OCI-LY7 (cell line): Measurements from ENCODE around the gene DNAAF2. TPM values are rescaled to one million over a fixed set of nuclear protein-coding genes. Genes with fewer than 3 reads are reported as not detected.

Source experiments
- BruUV-seq: library from RNA; stranded (reverse); fragments of 400-500 nt; replicated peaks from 2 replicates; lab custom pipeline; 2021; lab: Mats Ljungman, UMichigan
- CTCF ChIA-PET: fragments of 300-600 bp; sonication (Branson Sonifier 250); formaldehyde crosslinking; loops from one replicate; lab custom pipeline; 2022; ENCODE audit warnings: antibody characterized with exemption; ENCODE audit not compliant: unreplicated experiment; lab: Charles Lee
- POLR2A ChIA-PET: fragments of 300-600 bp; sonication (Branson Sonifier 250); formaldehyde crosslinking; loops from one replicate; lab custom pipeline; 2022; ENCODE audit warnings: antibody characterized with exemption; lab: Charles Lee
- DNase-seq: peaks from one replicate; pipeline ENCODE4 v3.0.0-alpha.2; 2015; ENCODE audit warnings: low spot score
- H2AFZ ChIP-seq: fragments of 200-600 bp; sonication (generic), shearing (Covaris generic); 2 replicates; pipeline ENCODE4 v1.6.1; 2014; ENCODE audit warnings: mild to moderate bottlenecking, antibody characterized with exemption, low read length, moderate library complexity
- H3K27ac ChIP-seq: fragments of 200-600 bp; sonication (generic); 2 replicates; pipeline ENCODE4 v1.5.1; 2014; ENCODE audit warnings: mixed run types, low read depth, mild to moderate bottlenecking, moderate library complexity, low read length, inconsistent platforms; ENCODE audit not compliant: poor library complexity, severe bottlenecking
- H3K36me3 ChIP-seq: fragments of 200-600 bp; sonication (generic); 2 replicates; pipeline ENCODE4 v1.6.1; 2014; ENCODE audit warnings: mild to moderate bottlenecking, antibody characterized with exemption, low read length, moderate library complexity, mixed read lengths; ENCODE audit not compliant: insufficient read depth
- H3K4me1 ChIP-seq: fragments of 200-600 bp; sonication (generic); 2 replicates; pipeline ENCODE4 v1.5.1; 2014; ENCODE audit warnings: mild to moderate bottlenecking, low read length; ENCODE audit not compliant: insufficient read depth, poor library complexity, severe bottlenecking
- H3K4me2 ChIP-seq: fragments of 200-600 bp; sonication (generic); 2 replicates; pipeline ENCODE4 v1.6.1; 2014; ENCODE audit warnings: mild to moderate bottlenecking, low read length
- H3K4me3 ChIP-seq: fragments of 200-600 bp; sonication (generic); 2 replicates; pipeline ENCODE4 v1.5.1; 2014; ENCODE audit warnings: mild to moderate bottlenecking, low read depth, low read length; ENCODE audit not compliant: poor library complexity, severe bottlenecking
- H3K79me2 ChIP-seq: fragments of 200-600 bp; sonication (generic); 2 replicates; pipeline ENCODE4 v1.6.1; 2016; ENCODE audit warnings: low read depth, mild to moderate bottlenecking, low read length, moderate library complexity, mixed read lengths; ENCODE audit not compliant: insufficient read depth
- H3K9me2 ChIP-seq: fragments of 200-600 bp; sonication (generic); 2 replicates; pipeline ENCODE4 v1.6.1; 2016; ENCODE audit warnings: mild to moderate bottlenecking, low read length, mixed read lengths; ENCODE audit not compliant: insufficient read depth
- H3K9me3 ChIP-seq: fragments of 200-600 bp; sonication (generic); 2 replicates; pipeline ENCODE4 v1.6.1; 2014; ENCODE audit warnings: mild to moderate bottlenecking, mixed run types, low read length, mixed read lengths
- H4K20me1 ChIP-seq: fragments of 200-600 bp; sonication (generic); 2 replicates; pipeline ENCODE4 v1.6.1; 2014; ENCODE audit warnings: mild to moderate bottlenecking, antibody characterized with exemption, low read length, moderate library complexity, mixed read lengths; ENCODE audit not compliant: insufficient read depth
- CTCF ChIP-seq: fragments of 200-600 bp; sonication (generic); conservative IDR thresholded peaks from 2 replicates; pipeline ENCODE4 v1.5.1; 2014; ENCODE audit warnings: mild to moderate bottlenecking, antibody characterized with exemption, low read length, moderate library complexity, mixed read lengths
- EZH2phosphoT487 ChIP-seq: fragments of 200-600 bp; sonication (generic); IDR thresholded peaks from 2 replicates; pipeline ENCODE4 v1.6.1; 2018; ENCODE audit warnings: low read depth, borderline replicate concordance, mild to moderate bottlenecking, mixed run types, antibody characterized with exemption, low read length, moderate library complexity, mixed read lengths
- intact Hi-C: fragments of 100-400 bp; cut with micrococcal nuclease; formaldehyde crosslinking; loops from one replicate; pipeline ENCODE4 v1.10.0; 2022; ENCODE audit not compliant: unreplicated experiment
- total RNA-seq, 2 experiments: library from RNA; depleted of rRNA in 1 of 2; stranded (reverse); fragments of >200 nt in 1 of 2; shearing (Covaris generic) in 1 of 2; gene quantifications; 2 replicates each; pipeline ENCODE4 v1.2.3, GENCODE V29; 2014 to 2022

The DNAAF2 gene
- total RNA-seq, 2 experiments from 2014 or later, result 9.7 to 14.7 TPM

- no peak overlapping the region for H2AFZ ChIP-seq
- peaks cover 73% of the 10 kb centered on the region for H3K79me2 ChIP-seq
- CTCF ChIA-PET, result no interaction called here
Observed at GRCh38 chr14:49615776-49616175, 19.3 kb downstream of the DNAAF2 start.

GRCh38 chr14:49614196-49614595 is 20.8 kb downstream of the DNAAF2 start:
- ChIA-PET POLR2A (no interaction called here), CTCF (no interaction called here)
- H3K4me2 ChIP-seq, result no peak overlapping the region
- intact Hi-C loops, result no loop called here
- peaks cover 10% of the 10 kb centered on the region; the same call in 1 of the 2 replicates for H4K20me1 ChIP-seq
- H3K36me3 ChIP-seq, result peaks cover 95% of the 10 kb centered on the region
- H3K79me2 ChIP-seq, result peaks cover 75% of the 10 kb centered on the region
- no peak overlapping the region for H3K4me3 ChIP-seq
- no peaks in the 10 kb centered on the region for H3K9me2 ChIP-seq
- no peaks in the 10 kb centered on the region for H3K9me3 ChIP-seq
- TF ChIP-seq EZH2phosphoT487, result no peak
- TF ChIP-seq CTCF, result no peak
- no TSS peak for BruUV-seq
- no peak for DNase-seq
- H3K4me1 ChIP-seq, result peaks cover 25% of the 10 kb centered on the region
- H2AFZ ChIP-seq, result no peak overlapping the region
- no peak overlapping the region for H3K27ac ChIP-seq

More at GRCh38 chr14:49615776-49616175, 19.3 kb downstream of the DNAAF2 start:
- no TSS peak for BruUV-seq
- Histone ChIP-seq H3K4me3 (no peak overlapping the region), H4K20me1 (peaks cover 15% of the 10 kb centered on the region; the same call in 1 of the 2 replicates), H3K4me1 (peaks cover 25% of the 10 kb centered on the region), H3K4me2 (no peak overlapping the region), H3K9me2 (no peaks in the 10 kb centered on the region), H3K36me3 (peaks cover 86% of the 10 kb centered on the region), H3K9me3 (no peaks in the 10 kb centered on the region), H3K27ac (no peak overlapping the region)
- no peak for DNase-seq
- POLR2A ChIA-PET, result interaction anchor here (0.6 kb wide), 2 partner anchors 10 to 637 kb away, joined by 3 to 5 read pairs; no protein-coding TSS in a partner anchor
- TF ChIP-seq EZH2phosphoT487 (no peak), CTCF (no peak)
- intact Hi-C loops, result no loop called here

- TF ChIP-seq CTCF (no peak), EZH2phosphoT487 (no peak)
- peaks cover 9% of the 10 kb centered on the region for H3K4me1 ChIP-seq
- H3K27ac ChIP-seq, result no peak overlapping the region
- peaks cover 94% of the 10 kb centered on the region for H3K36me3 ChIP-seq
- ChIA-PET CTCF (no interaction called here), POLR2A (interaction anchor here (1.5 kb wide), 2 partner anchors 12 to 14 kb away, joined by 3 to 8 read pairs; partner anchors contain the start of gene LRR1)
- no peak overlapping the region for H3K4me3 ChIP-seq
- H4K20me1 ChIP-seq, result peaks cover 9% of the 10 kb centered on the region; the same call in 1 of the 2 replicates
- no peak for DNase-seq
- H3K9me3 ChIP-seq, result no peaks in the 10 kb centered on the region
- no peaks in the 10 kb centered on the region for H3K9me2 ChIP-seq
- BruUV-seq, result no TSS peak
- H2AFZ ChIP-seq, result no peak overlapping the region
- H3K4me2 ChIP-seq, result no peak overlapping the region
- intact Hi-C loops, result no loop called here
- H3K79me2 ChIP-seq, result peaks cover 72% of the 10 kb centered on the region
Observed at GRCh38 chr14:49612671-49613070, 22.4 kb downstream of the DNAAF2 start.
